Astrocyte of the hippocampus (primary cell): Measurements from ENCODE around the gene KIF9.
"Not testable (repeated sequence)": the region's sequence is repeated elsewhere in the genome, so short reads cannot be mapped to it uniquely, and the experiment has no call there.

Experiments
- DNase-seq: peaks from one replicate; pipeline ENCODE4 v3.0.0; 2011; ENCODE audit warnings: low read depth, low spot score

The KIF9 gene

GRCh38 chr3:47251085-47251484, 31.5 kb downstream of the KIF9 start:
- DNase-seq, result not testable (repeated sequence)

GRCh38 chr3:47250309-47251060, 32.1 kb downstream of the KIF9 start:
- DNase-seq, result peak; percentile 27

- no peak for DNase-seq
These were observed 35.2 kb downstream of the KIF9 start for GRCh38 chr3:47247131-47248064.

- DNase-seq, result no peak
These were observed 37.3 kb downstream of the KIF9 start for GRCh38 chr3:47245271-47245670.

- no peak for DNase-seq
These were observed 38.0 kb downstream of the KIF9 start for GRCh38 chr3:47244531-47245100.

- DNase-seq, result no peak
These were observed 39.0 kb downstream of the KIF9 start for GRCh38 chr3:47243419-47244147.

- no peak for DNase-seq
These were observed 42.7 kb downstream of the KIF9 start for GRCh38 chr3:47239929-47240328.

GRCh38 chr3:47238017-47238416, 44.6 kb downstream of the KIF9 start:
- no peak for DNase-seq

- DNase-seq, result no peak
These were observed 54.5 kb downstream of the KIF9 start for GRCh38 chr3:47228088-47228487.

- no peak for DNase-seq
These were observed 54.9 kb downstream of the KIF9 start for GRCh38 chr3:47227678-47228077.

- DNase-seq, result no peak
These were observed 57.2 kb downstream of the KIF9 start for GRCh38 chr3:47225310-47225906.

GRCh38 chr3:47223755-47224154, 58.8 kb downstream of the KIF9 start:
- no peak for DNase-seq

GRCh38 chr3:47221798-47222197, 60.8 kb downstream of the KIF9 start:
- no peak for DNase-seq

GRCh38 chr3:47210863-47211405, 71.7 kb downstream of the KIF9 start:
- DNase-seq, result no peak

- not testable (repeated sequence) for DNase-seq
These were observed 76.6 kb downstream of the KIF9 start for GRCh38 chr3:47206022-47206421.

GRCh38 chr3:47204875-47205274, 77.7 kb downstream of the KIF9 start:
- no peak for DNase-seq

- no peak for DNase-seq
These were observed 80.1 kb downstream of the KIF9 start for GRCh38 chr3:47202542-47202941.

GRCh38 chr3:47197287-47197686, 85.3 kb downstream of the KIF9 start:
- DNase-seq, result peak; percentile 2

- no peak for DNase-seq
These were observed 87.6 kb downstream of the KIF9 start for GRCh38 chr3:47194994-47195393.

- no peak for DNase-seq
These were observed 88.4 kb downstream of the KIF9 start for GRCh38 chr3:47193871-47194859.
